Measurements from ENCODE around the gene GDF15.

The GDF15 gene

DNA sequence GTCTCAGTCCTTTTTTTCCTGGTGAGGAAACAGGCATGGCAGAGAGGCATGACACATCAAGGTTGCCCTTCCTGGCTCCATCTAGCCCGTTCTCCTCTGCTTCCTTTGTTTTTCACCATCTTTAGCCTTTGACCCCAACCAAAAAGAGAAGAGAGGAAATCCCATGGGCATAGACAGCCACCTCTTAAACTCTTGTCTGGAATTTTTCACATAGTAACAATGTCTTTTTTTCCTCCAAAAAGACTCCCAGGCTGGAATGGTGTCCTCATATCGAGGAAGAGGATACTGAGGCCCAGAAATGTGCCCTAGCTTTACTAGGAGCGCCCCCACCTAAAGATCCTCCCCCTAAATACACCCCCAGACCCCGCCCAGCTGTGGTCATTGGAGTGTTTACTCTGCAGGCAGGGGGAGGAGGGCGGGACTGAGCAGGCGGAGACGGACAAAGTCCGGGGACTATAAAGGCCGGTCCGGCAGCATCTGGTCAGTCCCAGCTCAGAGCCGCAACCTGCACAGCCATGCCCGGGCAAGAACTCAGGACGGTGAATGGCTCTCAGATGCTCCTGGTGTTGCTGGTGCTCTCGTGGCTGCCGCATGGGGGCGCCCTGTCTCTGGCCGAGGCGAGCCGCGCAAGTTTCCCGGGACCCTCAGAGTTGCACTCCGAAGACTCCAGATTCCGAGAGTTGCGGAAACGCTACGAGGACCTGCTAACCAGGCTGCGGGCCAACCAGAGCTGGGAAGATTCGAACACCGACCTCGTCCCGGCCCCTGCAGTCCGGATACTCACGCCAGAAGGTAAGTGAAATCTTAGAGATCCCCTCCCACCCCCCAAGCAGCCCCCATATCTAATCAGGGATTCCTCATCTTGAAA is at the start of gene GDF15:
Gene GDF15 (plus strand): TSS at position 484 of the 868 bp plus-strand sequence. CDS start 32 bp downstream, at position 516.
- Histone ChIP-seq H3K9ac (ENCODE audit: low read depth, low read length, poor library complexity, severe bottlenecking) (peak within 1 kb of the TSS; percentile 46), H3K4me1 (ENCODE audit: insufficient read depth, low read length, poor library complexity, severe bottlenecking) (no peaks in the 10 kb centered on the region), H3K4me2 (ENCODE audit: low read depth, low read length, poor library complexity, severe bottlenecking) (no peak within 1 kb of the TSS), H3F3A (ENCODE audit: low read depth) (no peaks in the 10 kb centered on the region), H3K36me3 (ENCODE audit: insufficient read depth, low read length) (no peaks in the 10 kb centered on the region), H2AFZ (ENCODE audit: low read length) (no peak within 1 kb of the TSS), H3K9me2 (replicated peaks; ENCODE audit: low read depth, low read length) (no peaks in the 10 kb centered on the region), H4K20me1 (ENCODE audit: insufficient read depth, low read length, poor library complexity, severe bottlenecking) (no peaks in the 10 kb centered on the region), H3K9me3 (ENCODE audit: insufficient read depth, low read depth, low read length) (no peaks in the 10 kb centered on the region), H3K79me2 (ENCODE audit: insufficient read depth, low read length) (no peaks in the 10 kb centered on the region), H3K27me3 (ENCODE audit: insufficient read depth, low read length, poor library complexity, severe bottlenecking) (no peaks in the 10 kb centered on the region), H3K4me3 (ENCODE audit: low read length, poor library complexity, severe bottlenecking) (no peak within 1 kb of the TSS)
- no peak for TF ChIP-seq EZH2phosphoT487 (IDR thresholded peaks at IDR 0.05; ENCODE audit: borderline replicate concordance)
- peak; percentile 83 for TF ChIP-seq CTCF (conservative IDR thresholded peaks at IDR 0.05; ENCODE audit: low read length)

GRCh38 chr19:18338541-18338940 is 47.4 kb upstream of the GDF15 start:
- no peaks in the 10 kb centered on the region for H3K9me3 ChIP-seq (ENCODE audit: insufficient read depth, low read depth, low read length)
- peaks cover 21% of the 10 kb centered on the region for H3K4me1 ChIP-seq (ENCODE audit: insufficient read depth, low read length, poor library complexity, severe bottlenecking)
- H3K36me3 ChIP-seq (ENCODE audit: insufficient read depth, low read length), result no peaks in the 10 kb centered on the region; the same call in 1 of the 2 replicates
- H2AFZ ChIP-seq (ENCODE audit: low read length), result no peak overlapping the region
- H4K20me1 ChIP-seq (ENCODE audit: insufficient read depth, low read length, poor library complexity, severe bottlenecking), result peaks cover 9% of the 10 kb centered on the region
- TF ChIP-seq EZH2phosphoT487 (IDR thresholded peaks at IDR 0.05; ENCODE audit: borderline replicate concordance) (no peak), CTCF (conservative IDR thresholded peaks at IDR 0.05; ENCODE audit: low read length) (no peak)
- no peaks in the 10 kb centered on the region for H3K9me2 ChIP-seq (replicated peaks; ENCODE audit: low read depth, low read length)
- peaks cover 30% of the 10 kb centered on the region for H3K79me2 ChIP-seq (ENCODE audit: insufficient read depth, low read length)
- H3K9ac ChIP-seq (ENCODE audit: low read depth, low read length, poor library complexity, severe bottlenecking), result no peak overlapping the region
- no peaks in the 10 kb centered on the region for H3F3A ChIP-seq (ENCODE audit: low read depth)
- no peaks in the 10 kb centered on the region for H3K27me3 ChIP-seq (ENCODE audit: insufficient read depth, low read length, poor library complexity, severe bottlenecking)
- H3K4me3 ChIP-seq (ENCODE audit: low read length, poor library complexity, severe bottlenecking), result no peak overlapping the region
- no peak overlapping the region for H3K4me2 ChIP-seq (ENCODE audit: low read depth, low read length, poor library complexity, severe bottlenecking)

- H2AFZ ChIP-seq (ENCODE audit: low read length), result 0 out of 2 replicates have a peak overlapping the region, but pooled peaks have one; percentile 3
- H3K9ac ChIP-seq (ENCODE audit: low read depth, low read length, poor library complexity, severe bottlenecking), result peak overlapping the region; percentile 90
- no peaks in the 10 kb centered on the region for H3K9me3 ChIP-seq (ENCODE audit: insufficient read depth, low read depth, low read length)
- TF ChIP-seq CTCF (conservative IDR thresholded peaks at IDR 0.05; ENCODE audit: low read length), result peak; percentile 54
- no peak for TF ChIP-seq EZH2phosphoT487 (IDR thresholded peaks at IDR 0.05; ENCODE audit: borderline replicate concordance)
- H3F3A ChIP-seq (ENCODE audit: low read depth), result 0 out of 2 replicates have a peak, but pooled peaks cover 2% of the 10 kb centered on the region
- no peaks in the 10 kb centered on the region for H3K9me2 ChIP-seq (replicated peaks; ENCODE audit: low read depth, low read length)
- no peaks in the 10 kb centered on the region; the same call in 1 of the 2 replicates for H3K36me3 ChIP-seq (ENCODE audit: insufficient read depth, low read length)
- no peaks in the 10 kb centered on the region for H3K27me3 ChIP-seq (ENCODE audit: insufficient read depth, low read length, poor library complexity, severe bottlenecking)
- peaks cover 30% of the 10 kb centered on the region for H3K79me2 ChIP-seq (ENCODE audit: insufficient read depth, low read length)
- peak overlapping the region; percentile 89 for H3K4me2 ChIP-seq (ENCODE audit: low read depth, low read length, poor library complexity, severe bottlenecking)
- H3K4me3 ChIP-seq (ENCODE audit: low read length, poor library complexity, severe bottlenecking), result peak overlapping the region; percentile 90
- peaks cover 9% of the 10 kb centered on the region for H4K20me1 ChIP-seq (ENCODE audit: insufficient read depth, low read length, poor library complexity, severe bottlenecking)
- H3K4me1 ChIP-seq (ENCODE audit: insufficient read depth, low read length, poor library complexity, severe bottlenecking), result peaks cover 21% of the 10 kb centered on the region
Measured at GRCh38 chr19:18339723-18340122, 46.2 kb upstream of the GDF15 start.

All from Loucy (cell line).